GM19438 (cell line): ENCODE measurements around the gene TBCD.

Experiments
- ATAC-seq: cut with Tn5 transposase; IDR thresholded peaks from one replicate; pipeline ENCODE4 v1.9.1; 2021; ENCODE audit warnings: low read depth; ENCODE audit not compliant: unreplicated experiment

Gene TBCD

DNA sequence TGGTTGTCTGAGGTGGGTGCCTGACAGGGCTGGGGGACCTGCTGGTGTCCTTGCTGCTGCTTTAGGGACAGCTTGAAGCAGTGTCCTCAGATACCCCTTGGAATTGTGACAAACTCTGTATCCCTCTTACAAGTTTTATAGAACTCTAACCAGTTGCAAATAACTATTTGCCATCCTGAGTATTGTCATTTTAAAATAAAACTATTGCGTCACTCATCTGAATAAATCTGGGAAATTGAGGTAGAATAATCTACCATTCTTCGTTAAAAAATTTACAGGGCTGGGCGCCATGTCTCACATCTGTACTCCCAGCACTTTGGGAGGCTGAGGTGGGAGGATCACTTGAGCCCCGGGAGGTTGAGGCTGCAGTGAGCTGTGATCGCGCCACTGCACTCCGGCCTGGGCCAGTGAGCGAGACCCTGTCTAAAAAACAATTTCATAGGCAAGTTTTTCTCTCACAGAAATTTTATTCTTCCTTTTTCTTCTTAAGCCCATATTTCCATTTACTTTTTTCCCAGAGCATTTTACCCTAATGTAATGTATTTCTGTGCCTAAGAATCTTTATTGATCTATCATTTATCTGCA is 73.8 kb downstream of the TBCD start:
- no peak for ATAC-seq

GRCh38 chr17:82826211-82826610 is 74.3 kb downstream of the TBCD start:
- no peak for ATAC-seq

DNA sequence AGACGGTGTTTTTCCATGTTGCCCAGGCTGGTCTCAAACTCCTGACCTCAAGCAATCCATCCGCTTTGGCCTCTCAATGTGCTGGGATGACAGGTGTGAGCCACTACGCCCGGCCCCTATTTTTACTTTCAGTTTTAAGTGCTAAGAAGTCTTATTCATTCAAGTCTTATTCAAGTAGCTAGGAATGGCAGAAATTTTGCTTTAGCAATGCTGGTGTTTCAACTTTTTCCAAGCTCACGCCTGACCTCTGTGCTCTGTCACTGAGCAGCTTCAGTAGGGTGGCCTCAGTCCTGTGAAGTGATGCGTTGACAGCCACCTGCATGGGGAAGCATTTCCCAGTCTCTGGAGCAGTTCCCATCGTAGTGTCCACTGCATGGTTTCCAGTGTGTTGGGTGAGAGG is 75.1 kb downstream of the TBCD start:
- ATAC-seq: no peak

DNA sequence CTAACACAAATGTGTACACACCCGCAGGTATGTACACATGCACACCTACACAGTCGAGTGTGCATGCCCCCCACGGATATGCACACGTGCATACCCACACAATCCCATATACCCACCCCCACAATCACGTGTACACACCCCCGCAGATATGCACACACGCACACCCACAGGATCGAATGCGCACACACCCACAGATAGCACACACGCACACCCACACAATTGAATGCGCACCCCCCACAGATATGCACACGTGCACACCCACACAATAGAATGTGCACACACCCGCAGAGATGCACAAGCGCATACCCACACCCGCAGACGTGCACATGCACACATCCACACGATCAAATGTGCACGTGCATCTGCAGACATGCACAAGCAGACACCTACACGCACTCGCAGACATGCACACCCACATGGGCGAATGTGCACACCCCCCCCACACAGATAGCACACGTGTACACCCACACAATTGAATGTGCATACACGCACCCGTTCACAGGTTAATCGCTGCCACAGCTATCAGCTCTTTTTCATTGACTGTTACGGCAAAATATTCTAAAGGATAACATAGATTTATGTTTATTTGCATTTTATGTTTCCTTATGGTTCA is 77.1 kb downstream of the TBCD start:
- no peak for ATAC-seq

- no peak for ATAC-seq
Observed at GRCh38 chr17:82830249-82830661, 78.4 kb downstream of the TBCD start.

GRCh38 chr17:82831041-82831817 is 79.4 kb downstream of the TBCD start:
- ATAC-seq: no peak

GRCh38 chr17:82831818-82832200 is 79.9 kb downstream of the TBCD start:
- no peak for ATAC-seq

DNA sequence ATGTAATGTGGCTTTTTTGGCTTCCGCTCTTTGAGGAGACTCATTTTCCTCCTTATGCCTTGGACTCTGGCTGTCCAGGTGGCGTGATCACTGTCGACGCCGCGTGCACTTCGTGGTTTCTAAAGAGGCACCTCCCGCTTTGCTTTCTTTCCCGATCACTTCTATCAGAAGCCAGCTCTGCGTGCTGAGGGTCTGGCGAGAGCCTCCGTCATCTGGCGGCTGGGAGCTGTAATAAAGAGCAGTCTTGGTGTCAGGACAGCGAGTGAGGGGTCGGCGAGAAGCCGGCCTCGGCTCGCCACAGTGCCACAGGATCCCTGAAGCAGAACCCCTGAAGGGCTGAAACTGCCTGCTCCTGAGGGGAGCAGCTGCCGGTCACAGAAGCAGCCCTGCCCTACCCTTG is 80.5 kb downstream of the TBCD start:
- ATAC-seq: no peak

- no peak for ATAC-seq
Observed at GRCh38 chr17:82832881-82833475, 81.1 kb downstream of the TBCD start.

DNA sequence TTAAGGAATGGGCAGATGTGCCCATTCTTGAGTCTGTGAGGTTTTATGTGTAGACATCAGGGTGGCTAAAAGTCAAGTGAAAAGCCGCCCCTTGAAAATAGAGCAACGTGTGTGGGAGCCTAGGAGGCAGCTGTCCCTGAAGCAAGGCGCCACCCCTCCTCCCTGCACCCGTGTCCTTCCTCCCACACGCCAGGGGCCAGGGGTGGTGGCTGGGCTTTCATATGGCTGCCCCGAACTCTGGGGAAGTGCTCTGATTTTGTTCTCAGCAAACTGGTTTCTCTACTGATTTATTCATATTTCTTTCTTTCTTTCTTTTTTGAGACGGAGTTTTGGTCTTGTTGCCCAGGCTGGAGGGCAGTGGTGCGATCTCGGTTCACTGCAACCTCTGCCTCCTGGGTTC is 83.3 kb downstream of the TBCD start:
- ATAC-seq: no peak

GRCh38 chr17:82835766-82836512 is 84.1 kb downstream of the TBCD start:
- ATAC-seq: no peak

DNA sequence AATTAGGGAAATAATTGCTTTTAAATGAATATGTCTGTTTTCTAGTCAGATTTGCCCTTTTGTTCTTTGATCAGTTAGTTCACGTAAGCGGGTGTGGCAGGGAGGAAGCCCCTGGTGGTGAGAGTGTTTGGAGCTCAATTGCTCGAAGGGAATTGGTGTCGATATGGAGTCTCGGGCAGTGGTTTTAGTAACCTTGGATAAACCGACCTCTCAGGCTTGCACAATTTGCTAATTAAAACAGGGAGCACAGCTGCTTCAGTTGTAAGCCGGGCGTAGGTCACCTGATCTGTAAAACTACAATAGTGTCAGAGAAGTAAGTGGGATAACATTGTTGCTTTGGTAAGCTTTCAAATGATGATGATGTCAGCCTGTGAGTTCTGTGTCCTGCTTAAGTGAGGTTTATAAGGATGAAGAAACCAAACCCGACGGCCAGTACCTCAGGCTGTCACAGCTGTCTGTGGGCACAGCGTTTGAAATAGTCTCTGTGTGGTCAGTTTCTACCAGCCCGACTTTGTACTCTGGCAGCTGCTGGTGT is 85.0 kb downstream of the TBCD start:
- no peak for ATAC-seq

DNA sequence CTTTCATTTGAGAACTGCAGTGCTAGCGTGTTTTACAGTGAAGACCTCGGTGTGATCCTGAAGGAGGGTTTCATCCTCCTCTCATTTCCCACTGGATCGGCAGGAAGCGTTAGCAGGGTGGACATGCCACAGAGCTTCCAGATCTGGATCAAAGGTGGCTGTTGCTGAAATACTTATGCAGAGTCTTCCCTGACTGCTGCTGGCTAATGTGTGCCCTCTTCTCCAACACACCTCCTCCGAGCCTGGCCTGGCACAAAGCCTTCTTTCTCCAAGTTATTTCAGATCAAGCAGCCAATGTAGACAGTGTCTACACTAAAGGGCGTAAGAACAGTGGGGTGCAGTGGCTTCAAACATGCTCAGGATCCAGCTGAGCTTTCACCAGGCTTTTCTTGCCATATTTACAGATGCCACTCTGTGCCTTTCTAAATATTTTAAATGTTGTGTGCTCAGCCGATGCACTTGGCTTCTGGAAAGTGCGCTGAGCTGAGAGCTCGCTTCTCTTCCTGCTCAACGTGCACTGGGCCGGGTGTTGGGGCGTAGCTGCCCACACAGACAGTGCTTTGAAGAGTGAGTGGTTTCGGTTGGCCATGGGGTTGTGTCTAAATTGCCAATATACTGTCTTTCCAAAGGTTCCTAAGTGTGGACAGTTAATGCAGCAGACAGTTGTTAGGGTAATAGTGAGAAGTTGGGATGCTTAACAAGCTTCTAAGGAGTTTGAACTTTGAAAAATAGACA is 85.9 kb downstream of the TBCD start:
- no peak for ATAC-seq

DNA sequence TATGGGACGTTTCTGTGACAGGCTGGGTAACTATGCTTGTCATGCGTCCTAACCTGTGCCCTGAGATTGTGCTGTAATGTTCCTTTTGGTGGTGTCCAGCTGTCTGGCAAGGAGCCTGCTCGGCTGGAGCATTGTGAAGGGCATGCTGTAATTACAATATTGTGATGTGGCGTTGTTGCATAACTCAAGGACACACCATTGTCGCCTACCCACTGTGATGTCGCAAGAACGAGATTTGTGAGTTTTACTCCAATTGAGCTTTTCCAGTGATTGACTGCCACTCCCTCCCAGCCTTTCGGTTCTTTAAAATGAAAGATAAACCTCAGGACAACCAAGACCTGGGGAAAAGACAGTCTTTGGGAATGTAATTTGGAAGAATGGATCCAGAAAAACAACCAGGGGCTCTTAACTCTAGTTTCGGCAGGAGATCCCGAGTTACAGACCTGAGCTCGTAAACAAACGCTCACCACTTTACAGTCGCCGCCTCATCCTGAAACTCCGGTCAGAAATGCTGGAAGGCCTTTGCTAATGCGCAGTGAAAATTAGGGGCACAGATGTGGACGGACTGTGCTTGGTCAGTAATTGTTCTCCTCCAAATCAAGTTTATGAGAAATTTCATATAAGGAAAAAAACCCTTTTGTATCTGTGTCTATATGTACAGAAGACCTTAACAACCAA is 86.7 kb downstream of the TBCD start:
- no peak for ATAC-seq

DNA sequence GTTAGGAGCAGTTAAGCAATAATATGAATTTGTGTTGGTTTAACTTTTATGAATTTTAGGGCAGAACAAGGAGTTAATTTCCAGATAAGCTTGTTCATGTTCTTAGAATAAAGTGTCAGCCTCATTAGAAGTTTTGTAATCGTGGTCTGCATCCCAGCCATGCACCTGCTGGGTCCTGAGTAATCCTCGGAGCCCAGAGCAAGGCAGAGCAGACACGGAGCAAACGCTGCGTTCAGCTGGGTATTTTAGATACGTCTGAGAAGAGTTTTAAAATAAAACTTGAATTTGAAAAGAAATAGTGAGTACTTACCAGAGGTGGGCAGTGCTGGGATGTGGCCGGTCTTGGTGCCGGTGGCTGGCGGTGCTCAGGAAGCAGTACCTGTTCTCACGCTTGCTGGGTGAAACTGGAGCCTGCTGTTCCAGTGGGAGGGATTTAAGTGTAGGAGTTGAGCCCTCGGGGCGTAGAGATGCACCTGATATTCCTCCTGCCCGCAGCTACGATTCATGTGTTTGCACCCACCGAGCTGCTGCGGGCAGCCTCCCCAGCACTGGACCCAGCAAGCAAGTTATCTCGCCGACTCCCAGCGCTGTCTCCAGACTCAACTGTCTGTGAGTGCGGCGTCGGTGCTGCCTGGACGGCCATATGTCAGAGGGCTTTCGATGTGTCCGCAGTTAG is 87.9 kb downstream of the TBCD start, which contains the start of gene ZNF750:
ZNF750 (minus strand) TSS at position 406 of the 676 bp plus-strand sequence. CDS start 7,568 bp downstream, outside the sequence.
- ATAC-seq: no peak

DNA sequence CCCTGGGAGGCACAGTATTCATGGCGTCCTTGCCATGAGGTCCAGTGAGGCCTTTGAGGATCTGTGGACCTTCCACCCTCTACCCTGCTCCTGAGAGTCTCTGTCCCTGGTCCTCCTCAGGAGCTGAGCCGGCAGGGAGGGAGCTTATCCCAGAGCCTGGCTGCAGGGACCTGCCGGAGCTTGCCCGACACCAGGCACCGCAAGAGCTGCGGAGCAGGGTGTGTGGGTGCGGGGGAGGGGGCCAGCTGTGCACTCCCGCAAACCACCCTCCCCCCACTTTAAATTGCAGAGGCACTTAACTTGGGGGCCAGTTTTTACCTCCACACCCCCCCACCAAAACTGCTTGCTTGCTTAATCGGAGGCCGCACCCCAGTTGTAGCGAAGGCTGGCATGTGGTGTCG is 88.6 kb downstream of the TBCD start:
- no peak for ATAC-seq

DNA sequence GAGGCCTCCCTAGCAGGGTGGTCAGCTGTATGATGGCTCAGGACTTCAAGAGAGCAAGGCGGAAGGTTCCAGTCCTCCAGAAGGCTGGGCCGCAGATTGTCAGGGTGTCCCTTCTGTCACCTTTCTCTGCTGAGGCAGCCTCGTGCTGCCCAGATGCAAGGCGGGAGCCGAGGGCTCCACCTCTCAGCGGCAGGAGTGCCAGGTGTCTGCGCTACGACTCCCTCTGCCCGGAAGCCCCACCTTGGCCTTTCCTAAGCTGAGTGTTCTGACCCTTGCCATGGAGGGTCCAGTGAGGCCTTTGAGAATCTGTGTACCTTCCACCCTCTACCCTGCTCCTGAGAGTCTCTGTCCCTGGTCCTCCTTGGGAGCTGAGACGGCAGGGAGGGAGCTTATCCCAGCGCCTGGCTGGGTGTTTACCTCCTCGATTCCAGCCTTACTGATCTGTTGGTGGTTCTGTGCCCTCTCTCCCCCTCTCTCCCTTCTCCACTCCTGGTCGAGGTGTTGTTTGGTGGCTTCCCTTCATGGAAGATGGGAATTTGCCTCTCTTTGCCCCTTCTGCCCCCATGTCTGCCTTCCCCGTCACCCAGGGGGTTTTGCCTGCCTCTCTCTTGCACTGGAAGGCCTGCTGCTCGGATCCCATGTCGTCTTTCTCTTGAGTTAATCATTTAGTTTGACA is 90.2 kb downstream of the TBCD start:
- ATAC-seq: no peak
